H1 (cell line): ENCODE results near the gene RANBP9. TPM values are rescaled to one million over a fixed set of nuclear protein-coding genes. Genes with fewer than 3 reads are reported as not detected.

Experiments
- CTCF ChIA-PET: fragments of 300-600 bp; sonication (Branson Sonifier 250); formaldehyde crosslinking; loops from one replicate; lab custom pipeline; 2021; ENCODE audit not compliant: partially characterized antibody; lab: Charles Lee
- POLR2A ChIA-PET: fragments of 300-600 bp; sonication (Branson Sonifier 250); formaldehyde crosslinking; loops from one replicate; lab custom pipeline; 2021; ENCODE audit warnings: inconsistent platforms; ENCODE audit not compliant: partially characterized antibody; lab: Charles Lee
- DNase-seq, 2 experiments: peaks; one replicate each; pipeline versions ENCODE4 v3.0.0 to v3.0.0-alpha.2; 2010 to 2022; ENCODE audit warnings: low spot score in 2 of 2, low read depth in 1 of 2, mixed read lengths in 1 of 2
- FAIRE-seq: peaks from 2 replicates; lab custom pipeline; 2011; peaks lifted over from hg19 to GRCh38; lab: Jason Lieb, UNC
- H2AFZ ChIP-seq: 2 replicates; pipeline ENCODE4 v1.8.1; 2012; ENCODE audit warnings: low read length, inconsistent platforms
- H2AK5ac ChIP-seq: 2 replicates; pipeline ENCODE4 v1.6.1; 2013; ENCODE audit warnings: low read depth, low read length
- H2BK120ac ChIP-seq: replicated peaks from 2 replicates; pipeline ENCODE3; 2013; ENCODE audit warnings: low read depth, low read length, inconsistent platforms
- H2BK12ac ChIP-seq: 2 replicates; pipeline ENCODE4 v1.6.1; 2013; ENCODE audit warnings: low read depth, low read length
- H2BK15ac ChIP-seq: 2 replicates; pipeline ENCODE4 v1.6.1; 2013; ENCODE audit warnings: low read length
- H2BK20ac ChIP-seq: 2 replicates; pipeline ENCODE4 v1.6.1; 2013; ENCODE audit warnings: low read length
- H2BK5ac ChIP-seq: 2 replicates; pipeline ENCODE4 v1.6.1; 2013; ENCODE audit warnings: low read depth, low read length
- H3K14ac ChIP-seq: 2 replicates; pipeline ENCODE4 v1.6.1; 2013; ENCODE audit warnings: inconsistent platforms; ENCODE audit not compliant: insufficient read length
- H3K18ac ChIP-seq: 2 replicates; pipeline ENCODE4 v1.6.1; 2013; ENCODE audit warnings: low read length; ENCODE audit errors: extremely low read depth
- H3K23ac ChIP-seq: 2 replicates; pipeline ENCODE4 v1.6.1; 2013; ENCODE audit warnings: inconsistent platforms; ENCODE audit not compliant: insufficient read length
- H3K23me2 ChIP-seq: 2 replicates; pipeline ENCODE4 v1.6.1; 2013; ENCODE audit warnings: low read depth, low read length
- H3K27ac ChIP-seq: 2 replicates; pipeline ENCODE4 v1.6.1; 2011; ENCODE audit warnings: low read depth, low read length, inconsistent platforms
- H3K27me3 ChIP-seq, 4 experiments: replicated peaks in 1 of 4; 1 replicate in 1 of 4; 2 replicates in 3 of 4; pipeline versions ENCODE4 v1.6.1 to v1.8.1; 2011 to 2013; ENCODE audit warnings: low read length in 3 of 4, mild to moderate bottlenecking in 3 of 4, inconsistent platforms in 2 of 4, mixed read lengths in 2 of 4, moderate library complexity in 1 of 4; ENCODE audit not compliant: control insufficient read depth in 3 of 4, insufficient read depth in 3 of 4; ENCODE audit errors: extremely low read depth in 1 of 4
- H3K36me3 ChIP-seq, 4 experiments: 2 replicates each; pipeline versions ENCODE4 v1.6.1 to v1.8.1; 2011 to 2013; ENCODE audit warnings: mild to moderate bottlenecking in 4 of 4, low read length in 3 of 4, moderate library complexity in 2 of 4, control low read depth in 1 of 4, inconsistent platforms in 1 of 4; ENCODE audit not compliant: insufficient read depth in 4 of 4, control insufficient read depth in 2 of 4
- H3K4ac ChIP-seq: replicated peaks from 2 replicates; pipeline ENCODE3; 2013; ENCODE audit warnings: low read length, low read depth, mixed read lengths, inconsistent platforms; ENCODE audit not compliant: insufficient read length
- H3K4me1 ChIP-seq, 4 experiments: replicated peaks in 1 of 4; 1 replicate in 1 of 4; 2 replicates in 3 of 4; pipeline versions ENCODE4 v1.6.1 to v1.8.1; 2011 to 2013; ENCODE audit warnings: low read length in 3 of 4, inconsistent platforms in 2 of 4, mixed read lengths in 1 of 4; ENCODE audit not compliant: insufficient read depth in 4 of 4, control insufficient read depth in 3 of 4
- H3K4me2 ChIP-seq, 2 experiments: 2 replicates each; pipeline versions ENCODE4 v1.6.1 to v1.8.1; 2011 to 2013; ENCODE audit warnings: low read depth in 2 of 2, low read length in 2 of 2, control low read depth in 1 of 2, inconsistent platforms in 1 of 2, mild to moderate bottlenecking in 1 of 2; ENCODE audit not compliant: insufficient read depth in 1 of 2
- H3K4me3 ChIP-seq, 4 experiments: fragments of 200-600, 300-600 bp in 1 of 4; sonication (generic), shearing (Covaris generic), sonication (Bioruptor Twin) in 1 of 4; 2 replicates each; pipeline versions ENCODE4 v1.5.1 to v1.8.1; 2011 to 2016; ENCODE audit warnings: low read length in 4 of 4, low read depth in 3 of 4, control low read depth in 2 of 4, inconsistent platforms in 2 of 4, mild to moderate bottlenecking in 2 of 4, mixed read lengths in 1 of 4, moderate library complexity in 1 of 4; ENCODE audit not compliant: insufficient read depth in 2 of 4; ENCODE audit errors: extremely low read depth in 1 of 4
- H3K56ac ChIP-seq: replicated peaks from 2 replicates; pipeline ENCODE3; 2013; ENCODE audit warnings: low read depth, mild to moderate bottlenecking, mixed read lengths, low read length, inconsistent platforms; ENCODE audit not compliant: insufficient read length
- H3K79me1 ChIP-seq: 2 replicates; pipeline ENCODE4 v1.6.1; 2013; ENCODE audit warnings: low read depth, low read length, control low read depth
- H3K79me2 ChIP-seq, 2 experiments: 2 replicates each; pipeline versions ENCODE4 v1.6.1 to v1.8.1; 2012 to 2013; ENCODE audit warnings: low read length in 2 of 2, mild to moderate bottlenecking in 2 of 2, inconsistent platforms in 1 of 2; ENCODE audit not compliant: insufficient read depth in 2 of 2, control insufficient read depth in 1 of 2
- H3K9ac ChIP-seq, 4 experiments: replicated peaks in 1 of 4; 1 replicate in 1 of 4; 2 replicates in 3 of 4; pipeline versions ENCODE4 v1.6.1 to v1.8.1; 2011 to 2013; ENCODE audit warnings: low read depth in 3 of 4, low read length in 3 of 4, control low read depth in 2 of 4, mild to moderate bottlenecking in 2 of 4, moderate library complexity in 2 of 4, inconsistent platforms in 1 of 4; ENCODE audit errors: extremely low read depth in 1 of 4
- H3K9me3 ChIP-seq, 2 experiments: 2 replicates each; pipeline versions ENCODE4 v1.6.1 to v1.8.1; 2012 to 2013; ENCODE audit warnings: mild to moderate bottlenecking in 2 of 2, moderate library complexity in 2 of 2, control low read depth in 1 of 2, inconsistent platforms in 1 of 2, low read depth in 1 of 2, low read length in 1 of 2, mixed read lengths in 1 of 2; ENCODE audit not compliant: insufficient read depth in 2 of 2
- H4K20me1 ChIP-seq, 2 experiments: replicated peaks in 1 of 2; 2 replicates each; pipeline versions ENCODE3 to v1.8.1; 2011 to 2013; ENCODE audit warnings: inconsistent platforms in 2 of 2, low read length in 2 of 2, mild to moderate bottlenecking in 1 of 2; ENCODE audit not compliant: insufficient read depth in 2 of 2, control insufficient read depth in 1 of 2
- H4K5ac ChIP-seq: 2 replicates; pipeline ENCODE4 v1.6.1; 2013; ENCODE audit warnings: low read length, low read depth, mixed read lengths, inconsistent platforms; ENCODE audit not compliant: insufficient read length
- H4K8ac ChIP-seq: 2 replicates; pipeline ENCODE4 v1.8.0; 2013; ENCODE audit warnings: mild to moderate bottlenecking, moderate library complexity, low read length, inconsistent platforms; ENCODE audit not compliant: insufficient read depth; ENCODE audit errors: extremely low read depth
- H4K91ac ChIP-seq: replicated peaks from 2 replicates; pipeline ENCODE3; 2013; ENCODE audit warnings: low read length, mixed read lengths, inconsistent platforms; ENCODE audit not compliant: insufficient read length
- EP300 ChIP-seq, 2 experiments: IDR thresholded peaks; 1 replicate in 1 of 2; 2 replicates in 1 of 2; pipeline ENCODE4 v1.6.1; 2011 to 2012; ENCODE audit warnings: low read depth in 2 of 2, low read length in 2 of 2, mild to moderate bottlenecking in 2 of 2, borderline replicate concordance in 1 of 2, inconsistent platforms in 1 of 2, moderate library complexity in 1 of 2
- RAD21 ChIP-seq, 2 experiments: IDR thresholded peaks in 1 of 2; conservative IDR thresholded peaks in 1 of 2; 2 replicates each; pipeline ENCODE4 v1.6.1; 2011; ENCODE audit warnings: low read depth in 2 of 2, low read length in 2 of 2, improper control_type of control experiment in 1 of 2, inconsistent platforms in 1 of 2, mild to moderate bottlenecking in 1 of 2, moderate library complexity in 1 of 2
- RFX5 ChIP-seq: IDR thresholded peaks from 2 replicates; pipeline ENCODE4 v1.6.1; 2011; ENCODE audit warnings: low read depth, low read length, improper control_type of control experiment, borderline replicate concordance
- polyA plus RNA-seq, 7 experiments: library from polyadenylated mRNA; depleted of rRNA in 3 of 7; stranded (reverse) in 5 of 7; unstranded in 2 of 7; fragments of >200 nt in 5 of 7; fragments of 200-250 nt in 2 of 7; gene quantifications; 1 replicate in 5 of 7; 2 replicates in 1 of 7; 4 replicates in 1 of 7; pipeline versions ENCODE4 v1.2.1 to v1.2.3, GENCODE V29; 2011 to 2013; ENCODE audit warnings: missing spikeins in 2 of 7, mixed read lengths in 2 of 7
- total RNA-seq: library from RNA; stranded (reverse); fragmentation: NEBNext Ultra II Directional; extraction: Animal tissue kit (Norgen Biotek cat#: 25700); gene quantifications from 2 replicates; pipeline ENCODE4 v1.2.1, GENCODE V29; 2021

The RANBP9 gene
- total and polyA plus RNA-seq, 2 of the 8 experiments (the other 6 are each of a cell fraction or from before 2014, with no cell fraction given), result 13.0 to 36.7 TPM

GRCh38 chr6:13648850-13649249 lies 62.8 kb downstream of the RANBP9 start:
- Histone ChIP-seq H2BK12ac (no peak overlapping the region), H3K4me2 (no peak overlapping the region), H2BK20ac (no peak overlapping the region), H3K56ac (no peak overlapping the region), H3K27me3 (no peaks in the 10 kb centered on the region), H3K27ac (no peak overlapping the region), H3K23ac (no peak overlapping the region), H3K9ac (no peak overlapping the region), H3K4ac (no peak overlapping the region), H3K18ac (no peak overlapping the region), H3K23me2 (no peaks in the 10 kb centered on the region), H2AFZ (no peak overlapping the region), H4K91ac (no peak overlapping the region), H3K4me3 (no peak overlapping the region), H4K8ac (no peak overlapping the region), H3K9me3 (no peaks in the 10 kb centered on the region), H3K4me1 (no peaks in the 10 kb centered on the region), H2BK15ac (no peak overlapping the region), H3K79me2 (no peaks in the 10 kb centered on the region), H3K79me1 (peaks cover 2% of the 10 kb centered on the region; the same call in 1 of the 2 replicates), H4K20me1 (no peaks in the 10 kb centered on the region), H2BK120ac (no peak overlapping the region), H2BK5ac (no peak overlapping the region), H3K36me3 (no peaks in the 10 kb centered on the region; a peak in 3 of 8 replicates), H4K5ac (no peak overlapping the region), H2AK5ac (no peak overlapping the region), H3K14ac (no peak overlapping the region)
- TF ChIP-seq EP300 (IDR thresholded peaks at IDR 0.05; ENCODE audit: borderline replicate concordance in 1 of 2, low read depth in 2 of 2, low read length in 2 of 2) (no peak), RFX5 (no peak), RAD21 (IDR thresholded peaks at IDR 0.05 in 1 of 2, conservative IDR thresholded peaks at IDR 0.05 in 1 of 2; ENCODE audit: low read depth in 2 of 2, low read length in 2 of 2) (no peak)
- ChIA-PET POLR2A (no interaction called here), CTCF (no interaction called here)
- FAIRE-seq (no peak), DNase-seq (no peak)
